GM13977 (cell line): ENCODE results near the gene ME1.
"Not testable (repeated sequence)": the region's sequence is repeated elsewhere in the genome, so short reads cannot be mapped to it uniquely, and the experiment has no call there.

ENCODE experiments used
- DNase-seq: peaks from one replicate; pipeline ENCODE4 v3.0.0; 2012; ENCODE audit warnings: low spot score
- CTCF ChIP-seq: IDR thresholded peaks from 2 replicates; pipeline ENCODE4 v1.5.1; 2012; ENCODE audit warnings: mild to moderate bottlenecking, control low read depth; ENCODE audit not compliant: insufficient read depth; ENCODE audit errors: extremely low read depth, missing control alignments
- in situ Hi-C: fragments of 300-500 bp; cut with MboI; formaldehyde crosslinking; loops from one replicate; pipeline ENCODE4 v1.12.0; 2022; ENCODE audit warnings: low sequenced_read_pairs, low pct_unique_long_range_greater_than_20kb, mixed read lengths, inconsistent platforms; ENCODE audit not compliant: unreplicated experiment

The ME1 gene

GRCh38 chr6:83292900-83293843, 137.7 kb downstream of the ME1 start:
- in situ Hi-C loops, result no loop called here
- no peak for TF ChIP-seq CTCF
- DNase-seq, result peak; percentile 15

- in situ Hi-C loops, DNase-seq: not testable (repeated sequence)
Observed at GRCh38 chr6:83287298-83287697, 143.6 kb downstream of the ME1 start.

- in situ Hi-C loops, result no loop called here
- no peak for TF ChIP-seq CTCF
Observed at GRCh38 chr6:83285917-83286316, 144.9 kb downstream of the ME1 start.

GRCh38 chr6:83273596-83273995, 157.3 kb downstream of the ME1 start:
- in situ Hi-C loops, result no loop called here
- TF ChIP-seq CTCF, result no peak
- DNase-seq, result no peak

More at GRCh38 chr6:83285917-83286316, 144.9 kb downstream of the ME1 start:
- no peak for DNase-seq

GRCh38 chr6:83270971-83271719, 159.7 kb downstream of the ME1 start:
- in situ Hi-C loops, result no loop called here
- TF ChIP-seq CTCF, result no peak
- no peak for DNase-seq

- in situ Hi-C loops, result no loop called here
- no peak for TF ChIP-seq CTCF
- DNase-seq, result no peak
Observed at GRCh38 chr6:83265384-83265783, 165.5 kb downstream of the ME1 start.

GRCh38 chr6:83260577-83260976, 170.3 kb downstream of the ME1 start:
- no peak for TF ChIP-seq CTCF
- no peak for DNase-seq
- in situ Hi-C loops, result no loop called here
